Measurements from ENCODE around the gene VEZF1.

- TF ChIP-seq CTCF (IDR thresholded peaks at IDR 0.05; ENCODE audit: insufficient read depth, low read depth, low read length) (no peak), EZH2 (IDR thresholded peaks at IDR 0.05; ENCODE audit: insufficient read depth, low read length) (no peak)
Observed at GRCh38 chr17:57982452-57983170, 5.4 kb downstream of the VEZF1 start.
